GM13977 (cell line): Measurements from ENCODE around the gene USHBP1.

Experiments used
- DNase-seq: peaks from one replicate; pipeline ENCODE4 v3.0.0; 2012; ENCODE audit warnings: low spot score
- CTCF ChIP-seq: IDR thresholded peaks from 2 replicates; pipeline ENCODE4 v1.5.1; 2012; ENCODE audit warnings: mild to moderate bottlenecking, control low read depth; ENCODE audit not compliant: insufficient read depth; ENCODE audit errors: extremely low read depth, missing control alignments
- in situ Hi-C: fragments of 300-500 bp; cut with MboI; formaldehyde crosslinking; loops from one replicate; pipeline ENCODE4 v1.12.0; 2022; ENCODE audit warnings: low sequenced_read_pairs, low pct_unique_long_range_greater_than_20kb, mixed read lengths, inconsistent platforms; ENCODE audit not compliant: unreplicated experiment

USHBP1 gene

DNA sequence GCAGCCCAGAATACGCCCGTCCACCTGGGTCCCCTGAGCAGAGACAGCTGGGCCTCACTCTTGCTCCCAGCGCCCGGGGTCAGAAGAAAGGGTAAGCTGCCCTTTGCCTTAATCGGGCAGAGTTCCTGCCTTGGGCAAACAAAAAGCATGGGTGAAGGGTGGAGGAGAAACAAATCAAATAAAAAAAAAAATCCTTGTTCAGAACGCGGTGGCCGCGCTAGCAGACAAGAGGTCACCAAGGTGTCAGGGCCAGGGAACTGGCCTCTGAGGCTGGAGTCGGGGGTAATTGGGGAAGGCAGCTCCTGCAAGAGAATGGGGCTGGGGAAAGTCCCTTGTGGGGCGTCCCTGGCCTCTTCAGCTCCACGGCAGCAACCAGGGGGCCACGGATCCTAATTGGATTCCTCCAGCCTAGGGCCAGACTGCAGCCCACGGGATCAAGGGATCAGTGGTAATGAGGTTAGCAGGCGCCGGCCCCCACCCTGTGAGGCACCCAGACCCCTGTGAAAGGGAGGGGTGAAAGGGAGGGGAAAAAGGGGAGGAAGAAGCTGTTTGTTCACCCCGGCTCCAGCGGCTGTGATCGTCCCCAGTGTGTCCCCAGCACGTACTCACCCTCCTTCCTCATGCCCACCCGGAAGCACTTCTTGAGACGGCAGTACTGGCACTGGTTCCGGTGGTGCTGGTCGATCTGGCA is 24.3 kb downstream of the USHBP1 start:
- in situ Hi-C loops = no loop called here
- TF ChIP-seq CTCF = no peak

GRCh38 chr19:17237747-17238706 is 26.5 kb downstream of the USHBP1 start:
- TF ChIP-seq CTCF = no peak
- in situ Hi-C loops = no loop called here
- DNase-seq = no peak

More for the DNA sequence above, 24.3 kb downstream of the USHBP1 start:
- no peak for DNase-seq

- no peak for DNase-seq
- in situ Hi-C loops = no loop called here
- TF ChIP-seq CTCF = no peak
These were observed 27.6 kb downstream of the USHBP1 start for GRCh38 chr19:17236811-17237543.

DNA sequence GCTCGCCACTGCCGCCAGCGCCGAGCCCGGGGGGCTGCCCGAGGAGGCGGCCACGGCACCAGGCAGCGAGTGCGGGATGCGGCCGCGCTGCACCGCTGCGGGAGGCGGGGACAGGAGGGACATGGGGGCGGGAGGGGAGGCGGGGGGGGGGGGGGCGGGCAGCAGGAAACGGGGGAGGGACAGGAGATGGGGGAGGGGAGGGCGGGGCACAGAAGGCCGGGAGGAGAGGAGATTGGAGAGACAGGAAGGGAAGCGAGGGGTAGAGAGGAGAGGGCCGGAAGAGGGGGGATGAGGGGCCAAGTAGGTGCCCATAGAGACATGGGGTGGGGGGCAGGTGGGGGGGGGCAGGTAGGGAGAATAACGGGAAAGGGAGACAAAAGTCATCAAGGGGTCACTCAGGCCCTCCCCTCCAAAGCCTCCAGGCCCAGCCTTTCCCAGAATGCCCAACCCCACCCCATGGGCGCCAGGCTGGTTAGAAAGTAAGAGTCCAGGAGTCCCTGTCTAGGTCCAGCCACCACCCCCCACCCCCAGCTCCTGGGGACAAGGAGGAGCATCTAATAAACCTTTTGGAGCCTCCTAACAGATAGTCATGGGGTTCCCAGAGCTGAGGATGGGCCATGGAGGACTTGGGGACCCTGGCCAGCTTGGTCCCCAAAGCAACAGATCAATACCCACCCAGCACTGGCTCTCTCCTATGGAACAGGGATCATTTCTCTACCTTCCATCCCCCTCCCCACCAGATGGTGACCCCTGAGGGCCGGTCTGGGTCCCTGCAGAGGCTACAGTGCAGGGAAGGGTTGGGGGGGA is 28.4 kb downstream of the USHBP1 start:
- TF ChIP-seq CTCF = no peak
- no peak for DNase-seq
- in situ Hi-C loops = no loop called here

GRCh38 chr19:17235300-17235970 is 29.1 kb downstream of the USHBP1 start:
- peak; percentile 91 for TF ChIP-seq CTCF
- DNase-seq = peak; percentile 84
- in situ Hi-C loops = no loop called here
